HG02943 (cell line): ENCODE data around the gene NRTN.
"Not testable (repeated sequence)": the region's sequence is repeated elsewhere in the genome, so short reads cannot be mapped to it uniquely, and the experiment has no call there.

Experiments
- ATAC-seq: cut with Tn5 transposase; IDR thresholded peaks from one replicate; pipeline ENCODE4 v1.9.1; 2021; ENCODE audit warnings: mild to moderate bottlenecking, low read depth, moderate library complexity; ENCODE audit not compliant: unreplicated experiment

NRTN gene

GRCh38 chr19:5864013-5864720, 59.3 kb downstream of the NRTN start:
- no peak for ATAC-seq

DNA sequence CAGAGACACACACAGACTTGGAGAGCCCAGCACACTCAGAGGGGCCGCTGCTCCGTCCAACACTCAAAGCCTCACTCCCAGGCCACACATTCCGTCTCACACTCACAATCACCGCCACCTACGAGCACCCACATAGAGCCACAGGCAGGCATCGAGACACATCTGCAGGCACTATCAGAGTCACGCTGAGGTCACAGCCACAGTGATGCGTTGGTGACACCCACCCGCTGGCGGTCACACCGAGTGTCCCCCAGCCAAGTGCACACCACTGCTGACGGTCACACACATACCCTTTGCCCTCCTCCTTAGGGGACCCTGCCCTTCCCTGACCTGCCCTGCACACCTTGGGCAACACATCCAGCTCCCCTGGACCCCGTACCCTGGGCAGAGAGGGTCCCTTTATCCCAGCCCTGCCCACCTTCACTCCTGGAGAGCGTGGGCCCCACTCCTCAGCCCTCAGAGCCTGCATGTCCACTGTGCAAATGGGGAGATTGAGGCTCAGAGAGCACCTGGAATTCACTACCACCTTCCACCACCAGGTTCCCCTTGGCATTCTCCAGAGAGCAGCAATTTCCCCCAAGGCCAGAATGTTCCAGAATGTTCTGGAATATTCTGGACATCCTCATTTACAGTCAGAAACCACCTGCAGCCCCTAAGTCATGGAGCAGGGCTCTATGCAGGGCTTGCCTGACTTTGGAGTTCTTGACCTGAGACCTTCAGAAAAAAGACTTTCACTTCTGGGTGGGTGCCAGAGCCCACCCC, 60.0 kb downstream of the NRTN start:
- ATAC-seq = no peak

DNA sequence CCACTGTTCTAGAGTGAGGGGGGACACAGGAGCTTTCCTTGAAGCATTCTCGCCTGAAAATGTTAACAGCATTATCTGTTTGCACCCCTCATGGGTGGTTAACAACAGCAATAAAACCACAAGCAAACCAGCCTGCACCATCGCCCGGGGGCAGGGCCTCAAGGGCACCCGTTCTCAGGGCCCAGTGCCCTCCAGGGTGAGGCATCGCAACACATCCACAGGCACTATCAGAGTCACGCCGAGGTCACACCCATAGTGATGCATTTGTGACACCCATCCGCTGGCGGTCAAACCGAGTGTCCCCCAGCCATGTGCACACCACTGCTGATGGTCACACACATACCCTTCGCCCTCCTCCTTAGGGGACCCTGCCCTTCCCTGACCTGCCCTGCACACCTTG, 60.9 kb downstream of the NRTN start:
- no peak for ATAC-seq

GRCh38 chr19:5867201-5868136, 62.6 kb downstream of the NRTN start:
- no peak for ATAC-seq

- ATAC-seq = no peak
Observed at GRCh38 chr19:5870986-5871394, 66.1 kb downstream of the NRTN start.

DNA sequence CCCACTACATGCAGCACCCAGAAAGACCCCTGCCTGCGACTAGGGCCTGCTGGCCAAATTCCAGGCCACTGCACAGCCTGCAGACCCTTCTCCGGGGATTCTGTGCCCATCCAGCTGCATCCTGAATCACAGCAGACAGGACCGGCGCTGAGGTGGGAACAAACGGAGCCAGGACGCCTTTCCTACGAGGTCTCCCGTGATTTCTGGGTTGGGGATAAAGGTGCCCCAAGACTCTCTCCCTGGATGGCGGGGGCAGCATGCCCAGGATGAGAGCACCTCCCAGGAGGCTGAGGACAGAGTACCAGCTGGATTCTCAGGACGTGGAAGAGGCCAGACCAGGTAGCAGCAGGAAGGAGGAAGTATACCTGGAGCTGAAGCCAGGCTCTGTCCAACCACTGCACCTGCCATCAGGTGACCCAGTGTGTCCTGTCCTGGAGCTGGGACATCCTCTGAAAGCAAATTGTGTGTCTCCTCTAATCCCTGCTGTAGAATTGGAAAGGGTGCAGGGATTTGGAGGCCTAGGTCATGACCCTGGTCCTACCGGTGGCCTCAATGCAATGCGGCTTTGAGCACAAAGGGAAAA, 68.8 kb downstream of the NRTN start:
- no peak for ATAC-seq

- ATAC-seq = not testable (repeated sequence)
Observed at GRCh38 chr19:5874496-5874895, 69.6 kb downstream of the NRTN start.

- no peak for ATAC-seq
Observed at GRCh38 chr19:5877427-5877826, 72.6 kb downstream of the NRTN start.

DNA sequence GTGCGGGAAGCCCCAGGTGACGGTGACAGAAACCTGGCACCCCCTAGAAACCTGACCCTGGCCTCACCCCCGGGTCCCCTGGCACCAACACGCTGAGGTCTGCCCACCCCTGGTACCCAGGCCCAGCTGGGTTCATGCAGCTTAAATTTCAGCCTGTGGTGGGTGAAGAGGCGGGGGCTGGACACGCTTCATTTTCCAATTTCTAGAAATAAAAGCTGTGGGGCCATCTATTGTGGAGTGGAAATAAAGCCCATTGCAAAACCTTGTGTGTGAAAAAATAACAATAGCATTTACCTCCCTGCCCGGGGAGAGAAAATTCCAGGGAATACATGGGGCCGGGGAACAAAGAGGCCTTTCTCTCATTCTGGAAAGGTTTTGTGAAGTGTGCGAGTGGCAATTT, 73.0 kb downstream of the NRTN start:
- no peak for ATAC-seq
